Tibial artery (tissue), 4 donors: ENCODE measurements around the gene LIFR.

Experiments
- DNase-seq, 2 donors: peaks; one replicate each; pipeline ENCODE4 v3.0.0-alpha.2; 2019
- H3K27ac ChIP-seq, 2 donors: fragments of 200-600 bp; sonication (generic) in 1 of 2; 1 replicate in 1 of 2; 2 replicates in 1 of 2; pipeline ENCODE4 v1.5.1; 2018 to 2019; ENCODE audit warnings: mild to moderate bottlenecking in 1 of 2
- H3K27me3 ChIP-seq, 2 donors: fragments of 200-600 bp; sonication (generic) in 1 of 2; one replicate each; pipeline versions ENCODE4 v1.5.1 to v1.6.0; 2016 to 2019
- H3K36me3 ChIP-seq, 3 donors: fragments of 200-600 bp; sonication (generic) in 2 of 3; one replicate each; pipeline ENCODE4 v1.5.1; 2016 to 2019; ENCODE audit warnings: mild to moderate bottlenecking in 2 of 3
- H3K4me1 ChIP-seq, 4 donors: fragments of 200-600 bp; sonication (generic) in 2 of 4; 1 replicate in 3 of 4; 2 replicates in 1 of 4; pipeline ENCODE4 v1.5.1; 2016 to 2019
- H3K4me3 ChIP-seq, 2 donors: fragments of 200-600 bp; sonication (generic) in 1 of 2; 1 replicate in 1 of 2; 2 replicates in 1 of 2; pipeline ENCODE4 v1.5.1; 2018 to 2019; ENCODE audit warnings: mild to moderate bottlenecking in 2 of 2
- H3K9me3 ChIP-seq, 3 donors: fragments of 200-600 bp; sonication (generic) in 1 of 3; one replicate each; pipeline ENCODE4 v1.5.1; 2016 to 2019
- CTCF ChIP-seq, 2 experiments: fragments of 200-600 bp in 1 of 2; fragments of 450-650 bp in 1 of 2; IDR thresholded peaks; one replicate each; pipeline ENCODE4 v1.5.1; 2017 to 2019; ENCODE audit warnings: antibody characterized with exemption in 2 of 2, mild to moderate bottlenecking in 1 of 2, moderate library complexity in 1 of 2
- intact Hi-C: fragments of 100-400 bp; cut with DNase I; formaldehyde crosslinking; loops from one replicate; pipeline ENCODE4 v1.15.0; 2023; ENCODE audit warnings: low total_unique reads

The LIFR gene

GRCh38 chr5:38533286-38534155 lies 22.9 kb downstream of the LIFR start:
- H3K27ac ChIP-seq = no peak overlapping the region

GRCh38 chr5:38532165-38532669 lies 24.2 kb downstream of the LIFR start:
- Histone ChIP-seq H3K4me3 (no peak overlapping the region), H3K9me3 (no peaks in the 10 kb centered on the region), H3K36me3 (peaks cover 0 to 12% (median 4%) of the 10 kb centered on the region in 3 donors), H3K27me3 (no peaks in the 10 kb centered on the region), H3K4me1 (peaks cover 0 to 52% (median 9%) of the 10 kb centered on the region in 4 donors), H3K27ac (no peak overlapping the region)
- intact Hi-C loops = no loop called here
- TF ChIP-seq CTCF (IDR thresholded peaks at IDR 0.05) = no peak
- no peak for DNase-seq

More at GRCh38 chr5:38533286-38534155, 22.9 kb downstream of the LIFR start:
- Histone ChIP-seq H3K4me1 (peaks cover 0 to 56% (median 12%) of the 10 kb centered on the region in 4 donors), H3K9me3 (no peaks in the 10 kb centered on the region), H3K4me3 (no peak overlapping the region), H3K36me3 (peaks cover 0 to 1% (median 0%) of the 10 kb centered on the region in 3 donors), H3K27me3 (no peaks in the 10 kb centered on the region)
- no peak for TF ChIP-seq CTCF (IDR thresholded peaks at IDR 0.05)
- intact Hi-C loops = no loop called here
- no peak for DNase-seq

DNA sequence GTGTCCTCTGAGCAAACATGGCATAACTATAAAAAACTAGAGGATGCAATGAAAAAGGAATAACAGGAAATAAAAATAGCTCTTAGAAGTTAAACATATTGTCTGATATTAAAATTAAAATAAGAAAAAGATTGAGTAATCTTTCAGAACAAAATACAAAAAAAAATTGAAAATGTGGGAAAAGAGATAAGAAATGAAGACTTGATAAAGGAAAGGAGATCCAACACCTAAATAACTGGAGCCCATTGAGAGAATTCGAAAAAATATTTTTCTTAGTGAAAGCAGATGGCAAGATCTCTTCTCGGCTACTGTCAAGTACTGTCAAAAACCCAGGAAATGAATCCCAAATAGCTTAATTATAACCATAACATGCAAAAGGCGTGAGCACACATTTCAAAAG lies 24.9 kb downstream of the LIFR start:
- Histone ChIP-seq H3K4me1 (peaks cover 0 to 48% (median 9%) of the 10 kb centered on the region in 4 donors), H3K27me3 (no peaks in the 10 kb centered on the region), H3K27ac (no peak overlapping the region), H3K4me3 (no peak overlapping the region), H3K36me3 (peaks cover 6 to 16% (median 11%) of the 10 kb centered on the region in 3 donors), H3K9me3 (no peaks in the 10 kb centered on the region)
- DNase-seq = no peak
- TF ChIP-seq CTCF (IDR thresholded peaks at IDR 0.05) = no peak
- intact Hi-C loops = no loop called here

GRCh38 chr5:38529955-38530646 lies 26.3 kb downstream of the LIFR start:
- Histone ChIP-seq H3K9me3 (no peaks in the 10 kb centered on the region), H3K4me3 (no peak overlapping the region), H3K4me1 (peaks cover 0 to 44% (median 6%) of the 10 kb centered on the region in 4 donors), H3K27me3 (no peaks in the 10 kb centered on the region), H3K27ac (no peak overlapping the region), H3K36me3 (peaks cover 8 to 29% (median 23%) of the 10 kb centered on the region in 3 donors)
- TF ChIP-seq CTCF (IDR thresholded peaks at IDR 0.05) = no peak
- no peak for DNase-seq
- intact Hi-C loops = no loop called here

GRCh38 chr5:38528162-38528703 lies 28.2 kb downstream of the LIFR start:
- no peak overlapping the region for H3K27ac ChIP-seq
- peaks cover 11 to 40% (median 27%) of the 10 kb centered on the region in 3 donors for H3K36me3 ChIP-seq
- intact Hi-C loops = no loop called here
- no peak overlapping the region for H3K4me3 ChIP-seq
- H3K27me3 ChIP-seq = no peaks in the 10 kb centered on the region
- H3K9me3 ChIP-seq = no peaks in the 10 kb centered on the region
- H3K4me1 ChIP-seq = peaks cover 0 to 38% (median 5%) of the 10 kb centered on the region in 4 donors
- no peak for DNase-seq
- no peak for TF ChIP-seq CTCF (IDR thresholded peaks at IDR 0.05)
